GM21717 (cell line): ENCODE data around the gene TSC22D4.

ENCODE experiments used
- ATAC-seq: cut with Tn5 transposase; IDR thresholded peaks from one replicate; pipeline ENCODE4 v1.9.1; 2021; ENCODE audit warnings: mild to moderate bottlenecking, moderate library complexity; ENCODE audit not compliant: unreplicated experiment

The TSC22D4 gene

DNA sequence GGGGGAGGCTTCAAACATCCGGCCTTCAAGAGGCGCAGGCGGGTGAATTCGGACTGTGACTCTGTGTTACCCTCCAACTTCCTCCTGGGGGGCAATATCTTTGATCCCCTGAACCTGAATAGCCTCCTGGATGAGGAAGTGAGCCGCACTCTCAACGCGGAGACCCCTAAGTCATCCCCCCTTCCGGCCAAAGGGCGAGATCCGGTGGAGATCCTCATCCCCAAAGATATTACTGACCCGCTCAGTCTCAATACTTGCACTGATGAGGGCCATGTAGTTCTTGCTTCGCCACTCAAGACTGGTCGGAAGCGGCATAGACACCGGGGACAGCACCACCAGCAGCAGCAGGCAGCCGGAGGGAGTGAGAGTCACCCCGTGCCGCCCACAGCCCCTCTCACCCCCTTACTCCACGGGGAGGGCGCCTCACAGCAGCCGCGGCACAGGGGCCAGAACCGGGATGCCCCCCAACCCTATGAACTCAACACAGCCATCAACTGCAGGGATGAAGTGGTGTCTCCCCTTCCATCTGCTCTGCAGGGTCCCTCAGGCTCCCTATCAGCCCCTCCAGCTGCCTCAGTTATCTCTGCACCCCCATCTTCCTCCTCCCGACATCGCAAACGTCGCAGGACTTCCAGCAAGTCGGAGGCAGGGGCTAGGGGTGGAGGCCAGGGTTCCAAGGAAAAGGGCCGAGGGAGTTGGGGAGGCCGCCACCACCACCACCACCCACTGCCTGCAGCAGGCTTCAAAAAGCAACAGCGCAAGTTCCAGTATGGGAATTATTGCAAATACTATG, 48.3 kb downstream of the TSC22D4 start:
- peak; percentile 3 for ATAC-seq

DNA sequence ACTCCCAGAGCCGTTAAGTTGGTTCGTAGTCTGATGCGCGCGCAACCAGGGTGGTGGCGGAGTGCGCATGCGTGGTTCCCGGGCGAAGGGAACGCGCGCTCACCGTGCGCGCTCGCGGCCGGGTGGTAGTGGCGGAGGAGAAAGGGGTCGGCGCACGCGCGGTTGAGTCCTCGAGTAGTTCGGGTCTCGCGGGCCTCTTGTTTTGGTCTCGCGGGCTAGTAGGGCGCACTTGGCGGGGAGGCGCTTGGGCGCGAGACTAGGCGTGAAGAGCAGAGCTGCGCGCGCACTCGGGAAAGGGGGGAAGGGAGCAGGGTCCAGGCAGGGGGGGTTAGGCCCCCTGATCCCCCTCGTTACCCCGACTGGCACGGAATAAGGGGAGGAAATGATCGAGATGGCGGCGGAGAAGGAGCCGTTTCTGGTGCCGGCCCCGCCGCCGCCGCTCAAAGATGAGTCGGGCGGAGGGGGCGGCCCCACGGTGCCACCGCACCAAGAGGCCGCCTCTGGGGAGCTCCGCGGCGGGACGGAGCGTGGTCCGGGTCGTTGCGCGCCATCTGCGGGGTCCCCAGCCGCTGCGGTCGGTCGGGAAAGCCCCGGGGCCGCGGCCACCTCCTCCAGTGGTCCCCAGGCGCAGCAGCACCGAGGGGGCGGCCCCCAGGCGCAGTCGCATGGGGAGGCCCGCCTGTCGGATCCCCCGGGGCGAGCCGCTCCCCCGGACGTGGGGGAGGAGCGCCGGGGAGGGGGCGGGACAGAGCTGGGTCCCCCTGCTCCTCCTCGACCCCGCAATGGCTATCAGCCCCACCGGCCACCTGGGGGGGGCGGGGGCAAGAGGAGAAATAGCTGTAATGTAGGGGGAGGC, 49.1 kb downstream of the TSC22D4 start, which contains the start of gene MEPCE:
Gene MEPCE, plus strand, starts transcription at position 195 of the 856 bp plus-strand sequence. Its CDS starts 188 bp downstream, at position 383.
- peak; percentile 35 for ATAC-seq

DNA sequence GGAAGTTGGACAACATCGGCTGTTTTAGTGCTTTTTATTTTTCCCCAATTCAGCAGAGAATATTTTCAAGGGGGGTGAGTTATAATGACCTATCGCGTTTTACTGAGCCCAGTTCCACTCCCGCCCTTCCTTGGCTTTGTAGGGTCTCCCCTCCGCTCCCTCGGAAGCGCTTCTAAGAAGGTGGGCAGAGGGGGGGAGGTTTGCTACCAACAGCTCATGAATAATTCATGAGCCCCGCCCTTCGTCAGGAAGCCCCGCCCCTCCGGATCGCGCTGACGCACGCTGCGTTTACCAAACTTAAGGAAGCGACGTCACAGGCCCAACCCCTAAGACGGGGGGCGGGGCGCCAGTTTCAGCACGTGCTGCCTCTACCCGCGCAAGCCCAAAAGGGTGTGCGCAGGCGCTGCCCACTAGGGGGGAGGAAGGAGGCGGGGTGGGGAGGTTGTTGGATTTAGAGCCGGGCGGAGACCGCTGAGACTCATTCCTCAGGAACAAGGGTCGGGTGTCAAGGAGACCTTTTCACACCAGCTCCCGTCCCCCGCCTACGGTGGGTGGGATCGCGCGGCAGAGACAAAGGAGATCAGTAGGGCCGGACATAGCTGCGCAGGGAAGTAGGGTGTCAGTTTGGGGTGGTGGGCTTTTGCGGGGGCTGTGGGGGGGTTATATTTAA, 49.9 kb downstream of the TSC22D4 start:
- peak; percentile 37 for ATAC-seq

DNA sequence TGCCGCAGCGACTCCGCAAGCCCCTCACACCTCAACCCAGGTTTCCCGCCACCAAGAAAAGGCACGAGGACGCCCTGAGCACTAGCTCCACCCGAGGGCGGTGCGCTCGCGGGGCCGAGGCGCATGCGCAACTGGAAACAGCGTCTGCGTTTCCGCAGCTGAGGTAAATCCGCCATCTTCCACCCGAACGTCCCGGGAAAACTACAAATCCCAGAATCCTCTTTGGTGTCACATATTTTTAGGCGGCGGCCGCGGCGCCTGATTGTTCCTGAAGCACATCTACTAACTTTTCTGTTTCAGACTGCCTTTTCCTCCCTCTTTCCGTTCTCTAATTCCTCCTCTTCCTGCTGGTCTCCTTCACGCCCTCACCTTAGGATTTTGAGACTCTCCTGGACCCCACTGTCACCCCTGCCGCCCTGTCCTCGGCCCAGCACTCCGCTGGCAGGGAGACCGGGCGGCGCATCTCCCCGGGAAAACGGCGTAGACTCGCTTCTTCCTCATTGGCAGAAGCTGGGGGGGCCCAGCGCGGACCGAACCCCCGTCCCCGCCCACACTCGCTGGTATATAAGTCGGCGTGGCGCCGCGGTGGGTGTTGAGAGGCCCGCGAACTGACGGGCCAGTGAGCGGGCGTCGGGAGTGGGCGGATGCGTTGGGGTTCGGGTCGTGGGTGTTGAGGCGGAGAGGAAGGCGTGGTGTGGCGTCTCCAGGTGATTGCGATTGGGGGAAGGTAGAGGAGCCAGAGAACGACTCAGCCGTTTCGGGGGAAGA, 50.6 kb downstream of the TSC22D4 start, which contains the start of gene ZCWPW1:
Gene ZCWPW1, minus strand, starts transcription at position 505 of the 768 bp plus-strand sequence. CDS start 8,054 bp downstream, outside the sequence.
- ATAC-seq: peak; percentile 44

DNA sequence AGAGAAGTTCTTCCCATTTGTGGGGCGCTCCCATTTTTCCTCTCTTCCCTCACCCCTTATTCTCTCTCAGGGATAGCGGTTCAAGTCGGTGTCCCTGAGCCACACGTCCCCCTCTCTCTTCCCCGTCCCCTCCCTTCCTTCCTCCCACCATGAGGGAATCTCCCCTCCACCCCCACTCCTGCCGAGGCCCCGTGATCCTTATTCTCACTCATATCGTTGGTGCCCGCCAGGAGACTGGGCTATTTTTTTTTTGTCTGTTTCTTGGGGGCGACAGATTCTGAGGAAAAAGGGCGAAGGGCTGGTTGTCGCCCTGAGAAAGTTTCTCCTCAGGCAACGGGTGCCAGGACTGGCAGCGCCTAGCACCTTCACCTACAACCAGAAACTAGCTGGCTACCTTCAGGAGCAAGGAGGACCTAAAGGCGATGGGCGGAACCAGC, 51.2 kb downstream of the TSC22D4 start:
- no peak for ATAC-seq

DNA sequence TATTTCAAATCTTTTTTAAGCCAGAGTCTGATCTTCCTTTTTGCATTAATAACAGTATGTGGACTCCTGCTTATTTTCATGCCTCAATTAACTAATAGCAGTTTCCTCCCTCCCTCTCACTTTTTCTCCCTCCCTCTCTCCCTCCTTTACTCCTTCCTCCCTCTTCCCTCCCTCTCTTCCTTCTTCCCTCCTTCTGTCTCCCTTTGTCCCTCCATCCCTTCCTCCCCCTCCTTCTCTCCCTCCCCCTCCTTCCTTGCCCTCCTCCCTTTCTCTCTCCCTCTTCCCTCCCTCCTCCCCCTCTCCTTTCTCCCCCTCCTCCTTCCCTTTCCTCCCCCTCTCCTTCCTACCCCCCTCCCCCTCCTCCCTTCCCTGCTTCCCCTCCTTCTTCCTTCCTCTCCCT, 52.5 kb downstream of the TSC22D4 start:
- no peak for ATAC-seq

DNA sequence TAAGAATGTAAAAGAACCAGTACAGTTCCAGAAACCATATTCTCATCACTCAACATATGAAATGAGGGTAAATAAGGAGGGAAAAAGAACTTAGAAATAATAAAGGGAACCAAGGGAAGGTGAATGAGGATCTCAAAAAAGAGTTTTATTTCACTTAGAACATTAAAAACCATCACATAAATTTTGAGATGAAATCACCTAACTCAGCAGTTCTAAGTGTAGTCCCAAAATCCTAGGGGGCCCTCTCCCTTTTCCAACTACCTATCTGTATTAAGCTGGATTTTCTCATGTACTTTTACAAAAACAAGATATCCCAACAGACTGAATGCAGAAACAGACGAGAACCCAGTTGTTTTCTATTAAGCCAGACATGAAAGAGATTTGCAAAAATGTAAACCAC, 53.7 kb downstream of the TSC22D4 start:
- no peak for ATAC-seq

DNA sequence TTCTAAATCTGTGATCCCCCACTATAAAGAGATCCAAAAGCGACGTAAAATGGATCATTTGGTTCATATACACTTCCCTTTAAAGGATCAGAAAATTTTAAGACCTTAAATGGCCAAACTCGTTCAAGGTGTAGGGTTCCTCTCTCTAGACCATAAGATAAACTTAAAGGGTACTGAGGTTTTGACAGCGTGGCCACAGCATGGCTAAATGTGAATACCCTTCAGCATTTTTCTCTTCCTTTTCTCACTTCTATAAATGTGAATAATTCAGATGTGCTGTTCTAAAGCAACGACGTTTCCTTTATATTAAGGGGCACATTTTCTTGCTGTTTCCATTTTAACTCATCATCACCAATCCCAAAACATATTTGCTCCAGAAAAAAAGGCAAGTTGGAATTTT, 55.7 kb downstream of the TSC22D4 start:
- no peak for ATAC-seq

DNA sequence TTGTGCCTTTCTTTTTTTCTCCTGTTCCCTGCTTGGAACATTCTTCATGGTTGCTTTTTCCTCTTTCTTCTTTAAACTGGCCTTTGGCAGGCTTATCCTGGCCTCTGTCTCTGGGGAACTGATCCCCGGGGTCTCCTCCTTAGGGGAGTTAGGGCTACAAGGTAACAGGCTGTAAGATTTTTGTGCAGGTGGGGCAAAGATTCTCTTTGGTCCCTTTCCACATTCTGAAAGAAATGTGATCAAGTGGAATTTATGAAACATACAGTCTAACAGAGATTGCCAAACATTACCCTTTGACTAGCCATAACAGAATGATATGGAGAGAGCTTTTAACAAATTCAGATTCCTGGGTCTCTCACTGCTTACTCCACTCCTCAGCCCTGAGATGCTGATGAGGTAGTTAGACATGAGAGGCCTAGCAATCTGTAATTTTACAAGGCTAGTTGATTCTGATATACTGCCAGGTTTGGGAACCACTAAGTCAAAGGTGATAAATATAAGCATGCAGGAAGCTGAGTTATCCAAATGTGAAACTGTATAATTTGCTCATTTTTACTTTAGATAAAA, 59.3 kb downstream of the TSC22D4 start:
- no peak for ATAC-seq

DNA sequence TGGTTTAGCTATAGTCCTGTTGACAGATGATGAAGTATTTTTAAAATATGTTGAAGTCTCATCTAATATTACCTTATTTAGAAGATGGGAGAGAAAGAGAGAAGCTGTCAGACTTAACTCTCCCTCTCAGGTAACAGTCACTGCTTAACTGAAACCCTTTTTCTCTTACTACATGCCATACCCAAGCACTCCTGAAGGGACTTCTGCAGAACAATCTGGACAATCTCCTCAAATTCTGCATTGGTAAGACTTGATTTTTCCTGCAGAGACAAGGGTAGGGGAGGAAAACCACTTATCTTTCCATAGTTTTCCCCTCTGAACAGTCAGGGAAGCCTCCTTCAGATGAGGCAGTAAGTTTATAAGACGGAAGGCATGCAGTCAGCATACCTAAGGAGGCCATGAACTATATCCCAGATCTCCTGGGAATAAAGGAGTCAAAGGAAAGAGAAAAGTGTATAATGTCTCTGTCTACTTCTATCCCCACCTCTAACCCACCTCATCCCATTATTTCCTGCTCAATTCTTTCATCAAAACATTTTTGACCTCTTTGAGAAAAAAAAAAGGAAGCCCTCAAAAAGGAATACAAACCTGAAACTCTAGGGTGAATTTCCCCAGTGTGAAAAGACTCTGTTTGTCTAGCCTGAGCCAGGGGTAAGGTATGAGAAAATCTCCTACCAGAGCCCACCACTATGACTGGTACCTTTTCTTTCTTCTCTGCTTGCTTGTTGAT, 59.9 kb downstream of the TSC22D4 start:
- ATAC-seq: no peak
